Neural progenitor cell (in vitro differentiated cells): ENCODE data around the gene TCFL5.

Experiments used
- CTCF ChIP-seq: fragments of 200-600 bp; sonication (generic); IDR thresholded peaks from 2 replicates; pipeline ENCODE4 v1.5.1; 2017; ENCODE audit warnings: antibody characterized with exemption, mild to moderate bottlenecking
- EZH2 ChIP-seq: fragments of 200-600 bp; sonication (generic); IDR thresholded peaks from 2 replicates; pipeline ENCODE4 v1.6.1; 2017; ENCODE audit warnings: antibody characterized with exemption, mild to moderate bottlenecking, moderate library complexity
- EZH2phosphoT487 ChIP-seq: fragments of 200-600 bp; sonication (generic); IDR thresholded peaks from 2 replicates; pipeline ENCODE4 v1.6.1; 2017; ENCODE audit warnings: antibody characterized with exemption

GRCh38 chr20:62872862-62873261 lies 11.2 kb upstream of the TCFL5 start:
- TF ChIP-seq CTCF (no peak), EZH2 (no peak), EZH2phosphoT487 (no peak)
